Keratinocyte (primary cell): ENCODE data around the gene MDFI. TPM values are rescaled to one million over a fixed set of nuclear protein-coding genes. Genes with fewer than 3 reads are reported as not detected.

Experiments
- DNase-seq: peaks from one replicate; pipeline ENCODE4 v3.0.0-alpha.2; 2011; ENCODE audit warnings: low read depth, missing footprints, low spot score
- FAIRE-seq: peaks from 2 replicates; lab custom pipeline; 2011; peaks lifted over from hg19 to GRCh38; lab: Jason Lieb, UNC
- H2AFZ ChIP-seq: 2 replicates; pipeline ENCODE4 v1.6.0; 2012; ENCODE audit warnings: low read length, control low read depth, inconsistent platforms; ENCODE audit not compliant: control insufficient read depth
- H3K27ac ChIP-seq: 2 replicates; pipeline ENCODE4 v1.5.1; 2011; ENCODE audit warnings: low read length; ENCODE audit not compliant: control insufficient read depth, insufficient read depth
- H3K27me3 ChIP-seq: 3 replicates; pipeline ENCODE4 v1.6.0; 2011; ENCODE audit warnings: low read length; ENCODE audit not compliant: control insufficient read depth, insufficient read depth; ENCODE audit errors: extremely low read depth
- H3K36me3 ChIP-seq, 2 experiments: 2 replicates in 1 of 2; 3 replicates in 1 of 2; pipeline ENCODE4 v1.5.1; 2011; ENCODE audit warnings: low read length in 2 of 2, mild to moderate bottlenecking in 1 of 2; ENCODE audit not compliant: control insufficient read depth in 2 of 2, insufficient read depth in 2 of 2; ENCODE audit errors: extremely low read depth in 1 of 2
- H3K4me1 ChIP-seq: 3 replicates; pipeline ENCODE4 v1.5.1; 2011; ENCODE audit warnings: low read length; ENCODE audit not compliant: control insufficient read depth, insufficient read depth; ENCODE audit errors: extremely low read depth
- H3K4me2 ChIP-seq: 3 replicates; pipeline ENCODE4 v1.6.0; 2011; ENCODE audit warnings: low read depth, low read length; ENCODE audit not compliant: control insufficient read depth, insufficient read depth; ENCODE audit errors: extremely low read depth
- H3K4me3 ChIP-seq, 3 experiments: fragments of 200-600 bp in 1 of 3; sonication (generic) in 1 of 3; 2 replicates in 2 of 3; 3 replicates in 1 of 3; pipeline ENCODE4 v1.5.1; 2011 to 2016; ENCODE audit warnings: low read length in 3 of 3, mild to moderate bottlenecking in 3 of 3, control low read depth in 2 of 3, inconsistent platforms in 1 of 3, low read depth in 1 of 3, mixed read lengths in 1 of 3, mixed run types in 1 of 3, moderate library complexity in 1 of 3; ENCODE audit not compliant: control insufficient read depth in 2 of 3, insufficient read depth in 2 of 3; ENCODE audit errors: extremely low read depth in 1 of 3
- H3K79me2 ChIP-seq: 2 replicates; pipeline ENCODE4 v1.6.0; 2012; ENCODE audit warnings: low read length; ENCODE audit not compliant: control insufficient read depth, insufficient read depth
- H3K9ac ChIP-seq: 3 replicates; pipeline ENCODE4 v1.6.0; 2011; ENCODE audit warnings: low read length; ENCODE audit not compliant: control insufficient read depth, insufficient read depth; ENCODE audit errors: extremely low read depth
- H3K9me1 ChIP-seq: 3 replicates; pipeline ENCODE4 v1.6.0; 2011; ENCODE audit warnings: low read length; ENCODE audit not compliant: control insufficient read depth, insufficient read depth; ENCODE audit errors: extremely low read depth
- H3K9me3 ChIP-seq: 2 replicates; pipeline ENCODE4 v1.5.1; 2012; ENCODE audit warnings: low read depth, low read length; ENCODE audit not compliant: control insufficient read depth
- H4K20me1 ChIP-seq: 3 replicates; pipeline ENCODE4 v1.6.0; 2011; ENCODE audit warnings: low read length; ENCODE audit not compliant: control insufficient read depth, insufficient read depth; ENCODE audit errors: extremely low read depth
- CTCF ChIP-seq, 3 experiments: IDR thresholded peaks in 1 of 3; conservative IDR thresholded peaks in 1 of 3; optimal IDR thresholded peaks in 1 of 3; 2 replicates in 2 of 3; 3 replicates in 1 of 3; pipeline versions ENCODE3 to v1.5.1; 2011; ENCODE audit warnings: low read length in 3 of 3, mild to moderate bottlenecking in 3 of 3, moderate library complexity in 2 of 3, control low read depth in 1 of 3, inconsistent platforms in 1 of 3; ENCODE audit not compliant: insufficient read depth in 2 of 3; ENCODE audit errors: extremely low read depth in 1 of 3
- EZH2 ChIP-seq: IDR thresholded peaks from one replicate; pipeline ENCODE4 v1.6.1; 2012; ENCODE audit warnings: inconsistent platforms, mild to moderate bottlenecking, low read length, moderate library complexity
- dilution Hi-C: fragments of 300-500 bp; cut with MboI; formaldehyde crosslinking; loops from one replicate; pipeline ENCODE4 v1.7.0; 2020; ENCODE audit warnings: low sequenced_read_pairs; ENCODE audit not compliant: extremely low pct_ligation_motif_present
- polyA plus RNA-seq, 5 experiments: library from polyadenylated mRNA; depleted of rRNA in 3 of 5; stranded (reverse) in 3 of 5; stranded (forward) in 1 of 5; unstranded in 1 of 5; fragments of >200 nt; gene quantifications; 1 replicate in 1 of 5; 2 replicates in 3 of 5; 3 replicates in 1 of 5; pipeline versions ENCODE4 v1.2.1 to v1.2.3, GENCODE V29; 2011 to 2012; ENCODE audit warnings: missing spikeins in 2 of 5, low read depth in 1 of 5, low replicate concordance in 1 of 5

MDFI gene
- polyA plus RNA-seq, 1 donor (not counting 4 experiments of a cell fraction or from before 2014, with no cell fraction given), result 60.1 TPM

DNA sequence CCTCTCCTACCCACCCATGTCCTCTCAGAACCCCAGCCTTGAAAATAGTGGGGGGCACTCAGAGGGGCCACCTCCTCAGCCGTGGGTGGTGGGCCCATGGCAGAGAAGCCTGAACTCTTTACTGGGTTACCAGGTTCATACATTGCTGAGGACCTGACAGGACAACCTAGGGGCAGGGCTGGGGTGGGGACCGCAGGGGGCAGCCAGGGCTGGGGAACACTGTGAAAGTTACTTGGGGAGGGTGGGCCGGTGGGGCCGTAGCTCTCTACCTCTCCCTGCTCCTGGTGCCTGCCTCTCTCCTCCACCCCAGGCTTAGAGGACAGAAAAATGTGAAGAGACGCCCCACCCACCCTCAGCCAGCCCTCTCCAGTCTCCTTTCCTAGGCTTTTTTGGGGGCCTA lies 15.4 kb downstream of the MDFI start:
- no peaks in the 10 kb centered on the region for H3K79me2 ChIP-seq
- dilution Hi-C loops, result no loop called here
- no peak overlapping the region for H3K4me2 ChIP-seq
- no peak overlapping the region for H2AFZ ChIP-seq
- H3K27ac ChIP-seq, result no peak overlapping the region
- TF ChIP-seq CTCF (optimal IDR thresholded peaks at IDR 0.05 in 1 of 3, IDR thresholded peaks at IDR 0.05 in 1 of 3, conservative IDR thresholded peaks at IDR 0.05 in 1 of 3; ENCODE audit: extremely low read depth in 1 of 3, insufficient read depth in 2 of 3, low read length in 3 of 3) (no peak), EZH2 (no peak)
- no peaks in the 10 kb centered on the region for H3K9me1 ChIP-seq
- H4K20me1 ChIP-seq, result peaks cover 3% of the 10 kb centered on the region
- H3K36me3 ChIP-seq, result peaks cover 25 to 27% of the 10 kb centered on the region in 2 experiments
- no peaks in the 10 kb centered on the region for H3K9me3 ChIP-seq
- H3K9ac ChIP-seq, result no peak overlapping the region
- peaks cover 17% of the 10 kb centered on the region for H3K27me3 ChIP-seq
- no peak overlapping the region for H3K4me3 ChIP-seq
- FAIRE-seq (no peak), DNase-seq (no peak)
- no peaks in the 10 kb centered on the region for H3K4me1 ChIP-seq

DNA sequence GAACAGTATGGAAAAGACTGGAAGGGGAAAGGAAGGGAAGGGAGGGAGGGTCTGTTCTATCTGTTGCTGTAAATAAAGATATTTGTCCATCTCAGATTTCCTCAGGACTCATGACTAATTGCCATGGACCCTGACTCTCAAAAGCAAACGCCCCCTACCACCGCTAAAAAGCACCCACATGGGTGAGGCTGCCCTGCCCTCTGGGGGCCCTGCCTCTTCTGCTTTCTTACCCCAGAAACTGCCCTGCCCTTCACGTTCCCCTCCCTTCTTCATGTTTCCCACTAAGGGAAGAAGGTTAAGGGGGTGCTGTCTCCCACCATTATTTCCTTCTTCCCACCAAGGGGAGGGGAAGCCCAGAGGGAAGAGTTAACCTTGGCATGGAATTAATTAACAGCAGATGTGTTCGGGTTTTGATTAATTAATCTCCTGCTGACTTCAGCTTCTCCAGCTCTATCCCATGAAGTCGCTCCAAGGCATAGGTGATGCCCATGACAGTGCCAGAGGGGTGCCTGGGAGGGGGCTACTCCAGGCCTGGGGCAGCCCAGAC lies 16.0 kb downstream of the MDFI start:
- Histone ChIP-seq H3K9me3 (no peaks in the 10 kb centered on the region), H3K4me2 (no peak overlapping the region), H3K9ac (no peak overlapping the region), H4K20me1 (peaks cover 3% of the 10 kb centered on the region), H3K4me3 (no peak overlapping the region), H3K27ac (no peak overlapping the region), H3K27me3 (peaks cover 22% of the 10 kb centered on the region), H3K79me2 (no peaks in the 10 kb centered on the region), H3K4me1 (no peaks in the 10 kb centered on the region), H2AFZ (no peak overlapping the region), H3K36me3 (peaks cover 20 to 24% of the 10 kb centered on the region in 2 experiments), H3K9me1 (no peaks in the 10 kb centered on the region)
- dilution Hi-C loops, result no loop called here
- TF ChIP-seq CTCF (optimal IDR thresholded peaks at IDR 0.05 in 1 of 3, IDR thresholded peaks at IDR 0.05 in 1 of 3, conservative IDR thresholded peaks at IDR 0.05 in 1 of 3; ENCODE audit: extremely low read depth in 1 of 3, insufficient read depth in 2 of 3, low read length in 3 of 3) (no peak), EZH2 (no peak)
- no peak for DNase-seq
- FAIRE-seq, result no peak
